Calu3 (cell line): Measurements from ENCODE around the gene MAG. TPM values are rescaled to one million over a fixed set of nuclear protein-coding genes. Genes with fewer than 3 reads are reported as not detected.

Source experiments
- BruUV-seq: library from RNA; stranded (reverse); fragments of 400-500 nt; replicated peaks from 2 replicates; lab custom pipeline; 2021; lab: Mats Ljungman, UMichigan
- CTCF ChIA-PET: fragments of 300-600 bp; sonication (Branson Sonifier 250); formaldehyde crosslinking; loops from one replicate; lab custom pipeline; 2022; ENCODE audit warnings: antibody characterized with exemption; lab: Charles Lee
- DNase-seq: peaks from one replicate; pipeline ENCODE4 v3.0.0; 2022
- H3K27ac Mint-ChIP-seq: one replicate; pipeline ENCODE4 v1.8.0; 2022; ENCODE audit warnings: mixed read lengths; ENCODE audit not compliant: unreplicated experiment
- H3K27me3 Mint-ChIP-seq: one replicate; pipeline ENCODE4 v1.8.0; 2022; ENCODE audit warnings: mixed read lengths; ENCODE audit not compliant: unreplicated experiment
- H3K36me3 Mint-ChIP-seq: one replicate; pipeline ENCODE4 v1.8.0; 2022; ENCODE audit warnings: mild to moderate bottlenecking, moderate library complexity, mixed read lengths; ENCODE audit not compliant: insufficient read depth, unreplicated experiment
- H3K4me1 Mint-ChIP-seq: one replicate; pipeline ENCODE4 v1.8.0; 2022; ENCODE audit warnings: mild to moderate bottlenecking, low read depth, mixed read lengths; ENCODE audit not compliant: unreplicated experiment
- H3K4me3 Mint-ChIP-seq: one replicate; pipeline ENCODE4 v1.8.0; 2022; ENCODE audit warnings: mild to moderate bottlenecking, low read depth, moderate library complexity, mixed read lengths; ENCODE audit not compliant: unreplicated experiment
- H3K9me3 Mint-ChIP-seq: one replicate; pipeline ENCODE4 v1.8.0; 2022; ENCODE audit warnings: low read depth, mixed read lengths; ENCODE audit not compliant: unreplicated experiment
- intact Hi-C: fragments of 100-400 bp; cut with micrococcal nuclease; formaldehyde crosslinking; loops from one replicate; pipeline ENCODE4 v1.10.0; 2022; ENCODE audit not compliant: unreplicated experiment
- total RNA-seq: library from RNA; stranded (reverse); gene quantifications from 2 replicates; pipeline ENCODE4 v1.2.3, GENCODE V29; 2022
- TF ChIP-seq, protein P1 (sequence below): fragments of 200-600 bp; IDR thresholded peaks from one replicate; pipeline ENCODE4 v1.8.0; 2022; ENCODE audit warnings: antibody characterized with exemption; ENCODE audit not compliant: unreplicated experiment

MAG gene
- total RNA-seq, 1 experiment from 2014 or later, result not detected

DNA sequence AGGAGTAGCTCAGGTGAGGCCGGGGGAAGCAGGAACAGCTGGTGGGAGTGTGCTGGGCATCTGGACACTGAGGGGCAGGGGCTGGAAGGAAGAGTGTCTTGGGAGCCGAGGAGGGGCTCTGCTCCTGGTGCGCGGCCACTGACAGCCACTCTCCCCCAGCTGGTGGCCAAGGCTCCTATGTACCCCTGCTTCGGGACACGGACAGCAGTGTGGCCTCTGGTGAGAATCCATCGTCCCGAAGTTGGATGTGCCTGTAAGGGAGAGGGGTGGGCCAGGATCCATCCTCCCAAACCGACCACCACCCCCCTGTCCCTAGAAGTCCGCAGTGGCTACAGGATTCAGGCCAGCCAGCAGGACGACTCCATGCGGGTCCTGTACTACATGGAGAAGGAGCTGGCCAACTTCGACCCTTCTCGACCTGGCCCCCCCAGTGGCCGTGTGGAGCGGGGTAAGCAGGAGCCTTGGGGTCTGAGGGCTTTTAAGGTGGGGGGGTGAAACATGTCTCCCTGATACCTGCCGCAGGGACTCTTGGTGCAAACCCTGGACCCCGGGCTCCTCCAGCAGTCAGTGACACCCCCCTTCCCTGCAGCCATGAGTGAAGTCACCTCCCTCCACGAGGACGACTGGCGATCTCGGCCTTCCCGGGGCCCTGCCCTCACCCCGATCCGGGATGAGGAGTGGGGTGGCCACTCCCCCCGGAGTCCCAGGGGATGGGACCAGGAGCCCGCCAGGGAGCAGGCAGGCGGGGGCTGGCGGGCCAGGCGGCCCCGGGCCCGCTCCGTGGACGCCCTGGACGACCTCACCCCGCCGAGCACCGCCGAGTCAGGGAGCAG lies 25.2 kb upstream of the MAG start:
- no peak for DNase-seq
- intact Hi-C loops, result no loop called here
- Mint-ChIP-seq H3K27ac (peak overlapping the region; percentile 88), H3K27me3 (no peaks in the 10 kb centered on the region), H3K4me1 (peaks cover 9% of the 10 kb centered on the region), H3K9me3 (no peaks in the 10 kb centered on the region), H3K4me3 (peak overlapping the region; percentile 70), H3K36me3 (peaks cover 97% of the 10 kb centered on the region)
- no TSS peak for BruUV-seq
- TF ChIP-seq, protein P1, sequence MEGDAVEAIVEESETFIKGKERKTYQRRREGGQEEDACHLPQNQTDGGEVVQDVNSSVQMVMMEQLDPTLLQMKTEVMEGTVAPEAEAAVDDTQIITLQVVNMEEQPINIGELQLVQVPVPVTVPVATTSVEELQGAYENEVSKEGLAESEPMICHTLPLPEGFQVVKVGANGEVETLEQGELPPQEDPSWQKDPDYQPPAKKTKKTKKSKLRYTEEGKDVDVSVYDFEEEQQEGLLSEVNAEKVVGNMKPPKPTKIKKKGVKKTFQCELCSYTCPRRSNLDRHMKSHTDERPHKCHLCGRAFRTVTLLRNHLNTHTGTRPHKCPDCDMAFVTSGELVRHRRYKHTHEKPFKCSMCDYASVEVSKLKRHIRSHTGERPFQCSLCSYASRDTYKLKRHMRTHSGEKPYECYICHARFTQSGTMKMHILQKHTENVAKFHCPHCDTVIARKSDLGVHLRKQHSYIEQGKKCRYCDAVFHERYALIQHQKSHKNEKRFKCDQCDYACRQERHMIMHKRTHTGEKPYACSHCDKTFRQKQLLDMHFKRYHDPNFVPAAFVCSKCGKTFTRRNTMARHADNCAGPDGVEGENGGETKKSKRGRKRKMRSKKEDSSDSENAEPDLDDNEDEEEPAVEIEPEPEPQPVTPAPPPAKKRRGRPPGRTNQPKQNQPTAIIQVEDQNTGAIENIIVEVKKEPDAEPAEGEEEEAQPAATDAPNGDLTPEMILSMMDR, result no peak
- CTCF ChIA-PET, result interaction anchor here (0.6 kb wide), 1 partner anchor 16 kb away, joined by 5 read pairs; no protein-coding TSS in a partner anchor

DNA sequence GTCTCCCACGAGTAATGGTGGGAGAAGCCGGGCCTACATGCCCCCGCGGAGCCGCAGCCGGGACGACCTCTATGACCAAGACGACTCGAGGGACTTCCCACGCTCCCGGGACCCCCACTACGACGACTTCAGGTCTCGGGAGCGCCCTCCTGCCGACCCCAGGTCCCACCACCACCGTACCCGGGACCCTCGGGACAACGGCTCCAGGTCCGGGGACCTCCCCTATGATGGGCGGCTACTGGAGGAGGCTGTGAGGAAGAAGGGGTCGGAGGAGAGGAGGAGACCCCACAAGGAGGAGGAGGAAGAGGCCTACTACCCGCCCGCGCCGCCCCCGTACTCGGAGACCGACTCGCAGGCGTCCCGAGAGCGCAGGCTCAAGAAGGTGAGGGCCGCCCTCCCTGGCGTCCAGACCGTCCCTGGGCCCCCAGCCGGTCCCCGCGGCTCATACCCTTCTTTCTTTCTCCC lies 24.6 kb upstream of the MAG start:
- peak overlapping the region; percentile 88 for H3K27ac Mint-ChIP-seq
- H3K4me1 Mint-ChIP-seq, result peaks cover 9% of the 10 kb centered on the region
- peak overlapping the region; percentile 70 for H3K4me3 Mint-ChIP-seq
- intact Hi-C loops, result no loop called here
- DNase-seq, result no peak
- H3K27me3 Mint-ChIP-seq, result no peaks in the 10 kb centered on the region
- H3K9me3 Mint-ChIP-seq, result no peaks in the 10 kb centered on the region
- H3K36me3 Mint-ChIP-seq, result peaks cover 96% of the 10 kb centered on the region
- BruUV-seq, result TSS peak; percentile 78
- TF ChIP-seq, protein P1, result no peak
- CTCF ChIA-PET, result no interaction called here

DNA sequence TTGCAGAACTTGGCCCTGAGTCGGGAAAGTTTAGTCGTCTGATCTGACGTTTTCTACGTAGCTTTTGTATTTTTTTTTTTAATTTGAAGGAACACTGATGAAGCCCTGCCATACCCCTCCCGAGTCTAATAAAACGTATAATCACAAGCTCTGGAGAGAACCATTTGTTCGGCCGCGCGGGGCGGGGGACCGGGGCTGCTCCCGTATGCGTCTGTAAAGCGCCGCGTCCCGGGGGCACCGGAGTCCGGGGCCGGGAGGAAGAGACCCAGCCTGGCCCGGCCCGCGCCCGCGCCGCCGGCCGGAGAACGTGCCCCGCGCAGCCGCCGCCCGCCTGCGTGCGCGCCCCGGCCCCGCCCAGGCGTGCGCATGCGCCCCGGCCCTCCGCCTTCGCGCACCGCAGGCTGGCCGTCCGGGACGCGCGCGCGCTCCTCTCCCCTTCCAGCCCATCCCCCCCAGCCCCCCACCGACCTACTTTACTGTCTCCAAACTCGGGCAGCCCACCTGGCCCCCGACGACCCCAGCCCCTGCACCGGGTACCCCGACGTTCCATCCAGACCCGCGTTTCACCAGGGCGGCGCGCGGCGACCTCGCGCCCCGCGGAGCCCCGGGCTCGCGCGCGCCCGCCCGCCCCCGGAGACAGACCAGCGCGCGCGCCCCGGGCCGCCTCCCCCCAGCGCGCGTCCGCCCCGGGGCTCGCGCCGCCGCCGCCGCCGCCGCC lies 24.0 kb upstream of the MAG start:
- intact Hi-C loops, result no loop called here
- Mint-ChIP-seq H3K9me3 (no peaks in the 10 kb centered on the region), H3K27me3 (no peaks in the 10 kb centered on the region), H3K4me1 (peaks cover 9% of the 10 kb centered on the region), H3K36me3 (peaks cover 91% of the 10 kb centered on the region), H3K4me3 (peak overlapping the region; percentile 70), H3K27ac (peak overlapping the region; percentile 88)
- TF ChIP-seq, protein P1, result no peak
- DNase-seq, result peak; percentile 89
- BruUV-seq, result no TSS peak
- CTCF ChIA-PET, result interaction anchor here (0.6 kb wide), 2 partner anchors 10 to 147 kb away, joined by 3 to 6 read pairs; no protein-coding TSS in a partner anchor

DNA sequence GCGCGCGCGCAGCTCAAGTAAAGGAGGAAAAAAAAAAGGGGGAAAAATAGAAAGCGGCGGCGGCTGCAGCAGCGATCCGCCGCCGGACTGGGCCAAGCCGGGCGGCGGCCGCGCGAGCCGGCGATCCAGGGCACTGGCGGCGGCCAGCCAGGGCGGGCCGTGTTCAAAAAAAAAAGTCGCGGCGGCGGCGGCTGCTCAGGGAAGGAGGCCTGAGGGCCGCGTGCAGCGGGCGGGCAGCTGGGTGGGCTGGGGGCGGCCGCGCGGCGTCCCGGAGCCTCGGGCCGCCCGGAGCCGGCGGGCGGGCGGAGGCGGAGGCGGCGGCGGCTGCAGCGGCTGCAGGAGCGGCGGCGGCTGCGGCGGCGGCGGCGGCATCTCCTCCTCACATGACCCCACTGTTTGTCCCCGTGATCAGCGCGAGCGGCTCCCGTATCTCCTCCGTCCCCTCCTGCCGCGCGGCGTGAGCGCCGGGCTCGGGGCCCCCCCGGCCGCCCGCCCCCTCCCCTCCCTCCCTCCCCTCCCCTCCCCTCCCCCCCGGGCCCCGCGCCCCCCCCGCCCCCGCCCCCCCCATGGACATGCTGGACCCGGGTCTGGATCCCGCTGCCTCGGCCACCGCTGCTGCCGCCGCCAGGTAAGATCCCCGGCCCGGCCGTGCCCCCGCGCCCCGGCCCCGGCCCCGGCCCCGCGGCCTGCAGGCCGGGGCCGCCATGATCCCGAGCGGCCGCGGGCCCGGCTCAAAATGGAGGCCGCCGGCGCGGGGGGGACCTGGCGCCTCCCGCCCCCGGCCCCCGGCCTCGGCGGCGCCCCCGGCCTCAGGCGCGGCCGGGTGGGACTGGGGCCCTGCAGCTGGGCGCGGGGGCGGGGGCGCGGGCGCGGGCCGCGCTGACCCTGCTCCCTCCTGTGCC lies 23.2 kb upstream of the MAG start, which contains the start of gene USF2:
USF2 (plus strand) TSS at position 427 of the 902 bp plus-strand sequence; CDS start at position 567, 140 bp downstream.
- TF ChIP-seq, protein P1, result no peak
- peak; percentile 83 for DNase-seq
- intact Hi-C loops, result no loop called here
- CTCF ChIA-PET, result interaction anchor here (0.6 to 1.6 kb wide), 5 partner anchors 11 to 226 kb away, joined by 3 to 6 read pairs (median 4); no protein-coding TSS in a partner anchor
- peak within 1 kb of the TSS; percentile 70 for H3K4me3 Mint-ChIP-seq
- H3K9me3 Mint-ChIP-seq, result no peaks in the 10 kb centered on the region
- no TSS peak for BruUV-seq
- H3K36me3 Mint-ChIP-seq, result peaks cover 91% of the 10 kb centered on the region
- peak within 1 kb of the TSS; percentile 88 for H3K27ac Mint-ChIP-seq
- H3K27me3 Mint-ChIP-seq, result no peaks in the 10 kb centered on the region
- H3K4me1 Mint-ChIP-seq, result peaks cover 9% of the 10 kb centered on the region
